Inflammatory macrophage (primary cell): ENCODE results near the gene TSR3.

Experiments
- DNase-seq, 2 donors: peaks; one replicate each; pipeline ENCODE4 v3.0.0-alpha.2; 2020 to 2022

TSR3 gene

DNA sequence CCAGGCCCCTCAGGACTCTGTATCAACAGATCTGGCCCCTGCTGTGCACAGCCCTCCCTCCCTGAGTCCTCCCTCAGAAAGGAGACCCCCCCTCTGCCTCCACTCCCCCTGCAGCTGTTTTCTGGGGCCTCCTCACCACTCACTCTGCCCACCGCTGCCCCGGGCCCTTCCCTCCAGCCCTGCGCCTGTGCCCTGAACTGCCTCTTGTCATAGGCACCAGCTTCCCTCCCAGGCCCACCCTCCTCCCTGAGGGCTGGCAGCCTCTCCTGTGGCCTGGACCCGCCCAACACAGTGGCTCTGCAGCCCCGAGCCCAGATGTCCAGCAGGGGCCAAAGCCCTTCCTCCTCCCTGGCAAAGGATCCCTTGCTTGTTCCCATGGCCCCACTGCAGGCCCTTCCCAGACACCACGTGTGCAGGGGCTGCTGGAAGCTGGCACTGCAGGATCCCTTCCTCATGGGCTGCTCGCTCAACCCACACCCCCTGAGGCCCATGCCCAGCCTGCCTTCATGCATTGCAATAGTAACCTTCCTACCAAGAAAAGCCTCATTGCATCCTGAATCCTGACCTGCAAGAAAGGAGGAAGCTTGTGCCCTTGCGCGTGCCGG lies 25.8 kb upstream of the TSR3 start:
- DNase-seq, result no peak

GRCh38 chr16:1375741-1376410 lies 24.2 kb upstream of the TSR3 start:
- no peak for DNase-seq

- no peak for DNase-seq
Observed at GRCh38 chr16:1375298-1375640, 23.6 kb upstream of the TSR3 start.

GRCh38 chr16:1374418-1375297 lies 23.0 kb upstream of the TSR3 start:
- no peak for DNase-seq

- DNase-seq, result no peak
Observed at GRCh38 chr16:1372292-1372950, 20.7 kb upstream of the TSR3 start.

GRCh38 chr16:1371054-1371978 lies 19.6 kb upstream of the TSR3 start:
- DNase-seq, result no peak

GRCh38 chr16:1367486-1368174 lies 16.0 kb upstream of the TSR3 start:
- no peak for DNase-seq

DNA sequence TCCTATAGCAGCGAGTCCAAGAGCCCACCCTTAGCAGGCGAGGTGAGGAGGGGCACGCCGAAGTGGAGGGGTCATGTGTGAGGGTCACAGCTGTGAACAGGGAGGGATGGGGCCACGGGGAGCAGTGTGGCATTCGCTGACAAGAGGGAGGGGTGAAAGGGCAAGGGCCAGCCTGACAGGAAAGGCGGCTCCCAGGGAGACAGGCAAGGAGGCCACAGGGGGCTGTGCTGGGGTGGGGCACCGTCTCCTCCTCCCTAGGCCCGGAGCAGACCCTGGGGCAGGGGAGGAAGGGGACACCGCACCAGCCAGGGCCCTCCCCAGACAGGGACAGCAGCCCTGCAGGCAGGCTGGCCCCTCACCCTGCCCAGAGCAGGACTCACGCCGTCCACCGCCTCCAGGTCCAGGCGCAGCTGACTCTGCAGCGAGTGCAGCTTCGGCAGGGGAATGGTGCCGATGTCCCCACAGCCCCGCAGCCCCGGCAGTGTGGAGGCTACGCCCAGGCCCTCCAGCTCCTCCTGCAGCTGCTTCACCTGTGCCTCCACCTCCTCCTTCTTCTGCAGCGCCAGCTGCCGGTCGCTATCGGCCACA lies 15.1 kb upstream of the TSR3 start:
- DNase-seq, result no peak

DNA sequence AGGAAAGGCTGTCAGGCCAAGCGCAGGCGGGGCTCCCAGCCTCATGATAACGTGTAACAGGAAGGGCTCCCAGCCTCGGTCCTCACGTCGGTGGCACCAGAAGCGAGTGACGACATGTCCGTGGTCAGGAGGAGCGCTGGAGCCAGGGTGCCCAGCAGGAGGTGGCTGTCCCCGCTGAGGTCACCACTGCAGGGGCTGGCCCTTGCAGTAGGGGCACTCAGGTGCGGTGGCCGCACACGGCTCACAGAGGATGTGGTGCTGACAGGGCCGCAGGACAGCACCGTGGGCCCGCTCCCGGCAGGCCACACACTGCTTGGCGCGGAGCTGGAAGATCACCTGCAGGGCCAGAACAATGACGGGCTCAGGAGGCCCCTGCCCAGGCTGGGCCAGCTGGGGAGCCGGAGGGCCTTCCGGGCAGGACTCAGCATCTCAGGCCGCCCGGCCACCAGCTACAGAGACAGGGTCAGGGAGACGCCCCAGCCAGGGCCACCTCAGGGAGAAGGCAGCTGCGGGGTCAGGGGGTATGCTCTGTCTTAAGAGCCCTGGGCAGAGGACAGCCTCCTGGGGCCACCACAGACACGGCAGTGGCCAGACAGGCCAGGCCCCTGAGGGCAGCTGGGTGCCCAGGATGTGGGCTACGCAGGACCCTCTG lies 14.5 kb upstream of the TSR3 start:
- DNase-seq, result no peak

DNA sequence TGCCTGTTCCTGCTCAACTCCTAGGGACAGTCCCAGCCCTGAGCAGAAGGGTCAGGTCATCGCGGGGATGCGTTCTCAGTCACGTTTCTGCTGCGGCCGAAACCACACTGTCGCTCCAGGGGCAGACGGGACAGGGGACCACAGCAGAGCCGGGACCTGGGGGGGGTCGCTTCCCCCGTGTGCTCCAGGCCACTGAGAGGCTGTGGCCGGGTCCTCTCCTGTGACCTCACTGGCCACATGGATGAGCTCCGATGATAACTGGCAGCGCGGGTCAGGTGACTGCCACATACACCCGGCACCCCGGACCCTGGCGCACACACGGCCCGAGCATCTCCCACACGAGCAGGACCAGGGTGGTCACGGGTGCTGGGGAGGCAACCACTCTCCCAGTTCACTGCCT lies 12.8 kb upstream of the TSR3 start:
- DNase-seq, result no peak

- peak; percentile 35 to 57 for DNase-seq
Observed at GRCh38 chr16:1363501-1364041, 11.9 kb upstream of the TSR3 start.

- no peak for DNase-seq
Observed at GRCh38 chr16:1362807-1363206, 11.1 kb upstream of the TSR3 start.

GRCh38 chr16:1361685-1362360 lies 10.1 kb upstream of the TSR3 start:
- no peak for DNase-seq

DNA sequence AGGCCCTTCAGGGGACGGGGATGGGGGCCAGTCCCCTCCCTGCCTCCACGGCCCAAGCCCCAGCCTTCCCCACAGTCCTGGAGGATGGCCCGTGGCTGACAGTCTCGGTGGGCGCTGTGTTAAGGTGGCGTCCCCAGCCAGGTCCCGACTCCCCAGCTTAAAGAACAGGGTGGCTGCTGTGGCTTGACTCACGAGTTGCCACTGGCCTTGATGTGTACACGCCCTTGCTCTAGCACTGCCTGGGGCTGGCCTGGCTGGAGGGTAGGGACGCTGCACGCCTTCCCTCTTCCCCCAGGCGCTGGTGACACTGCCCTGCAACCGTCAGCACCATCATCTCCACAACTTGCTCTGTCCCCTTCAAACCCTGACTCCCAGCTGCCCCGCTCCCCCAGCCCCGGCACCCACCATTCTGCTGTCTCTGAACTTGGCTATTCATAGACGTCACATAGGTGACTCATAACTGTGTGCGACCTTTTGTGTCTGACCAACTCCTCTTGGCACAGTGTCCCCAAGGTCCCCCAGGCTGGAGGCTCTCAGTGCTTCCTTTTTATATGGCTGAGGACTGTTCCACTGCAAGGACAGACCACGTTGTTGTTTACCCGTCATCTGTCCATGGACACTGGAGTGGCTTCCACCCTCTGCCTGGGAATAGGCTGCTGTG lies 6.4 kb upstream of the TSR3 start:
- DNase-seq, result peak; percentile 10 to 44

DNA sequence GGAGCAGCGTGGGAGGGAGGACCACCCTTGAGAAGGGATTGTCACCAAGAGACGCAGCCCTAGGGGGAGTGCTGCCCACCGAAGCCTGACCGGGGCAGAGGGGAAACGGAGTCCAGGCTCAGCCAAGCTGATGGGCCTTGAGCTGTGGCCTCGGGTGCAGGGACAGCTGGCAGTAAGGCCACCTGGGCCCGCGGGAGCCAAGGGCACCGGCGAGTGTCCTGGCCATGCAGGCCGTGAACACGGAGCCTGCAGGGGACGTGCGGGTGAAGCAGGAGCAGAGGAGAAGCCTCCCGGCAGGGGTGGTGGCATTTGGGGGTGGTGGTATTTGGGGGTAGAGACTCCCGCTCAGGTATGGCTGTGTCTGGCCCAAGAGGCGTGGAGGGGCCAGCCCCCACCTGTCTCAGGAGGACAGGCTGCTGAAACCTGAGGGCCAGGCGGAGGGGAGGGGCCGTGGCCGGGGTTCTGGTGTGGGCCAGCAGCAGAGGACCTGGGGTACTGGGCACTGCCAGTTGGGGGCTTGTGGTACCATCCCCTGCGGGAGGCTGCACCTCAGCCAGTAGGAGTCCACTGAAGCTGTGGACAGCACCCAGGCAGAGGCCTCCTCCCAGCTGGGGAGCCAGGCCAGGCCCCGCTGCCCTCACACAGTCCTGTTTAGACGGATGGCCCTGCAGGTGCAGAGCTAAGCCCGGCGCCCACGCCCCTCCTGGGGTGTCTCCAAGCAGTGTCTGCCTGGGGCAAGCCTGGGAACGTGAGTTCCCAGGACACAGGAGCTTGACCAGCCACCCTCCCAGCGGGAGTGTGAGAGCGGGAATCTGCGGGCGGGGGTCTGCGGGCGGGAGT lies 4.6 kb upstream of the TSR3 start:
- no peak for DNase-seq

GRCh38 chr16:1355591-1355990 lies 3.9 kb upstream of the TSR3 start:
- no peak for DNase-seq

DNA sequence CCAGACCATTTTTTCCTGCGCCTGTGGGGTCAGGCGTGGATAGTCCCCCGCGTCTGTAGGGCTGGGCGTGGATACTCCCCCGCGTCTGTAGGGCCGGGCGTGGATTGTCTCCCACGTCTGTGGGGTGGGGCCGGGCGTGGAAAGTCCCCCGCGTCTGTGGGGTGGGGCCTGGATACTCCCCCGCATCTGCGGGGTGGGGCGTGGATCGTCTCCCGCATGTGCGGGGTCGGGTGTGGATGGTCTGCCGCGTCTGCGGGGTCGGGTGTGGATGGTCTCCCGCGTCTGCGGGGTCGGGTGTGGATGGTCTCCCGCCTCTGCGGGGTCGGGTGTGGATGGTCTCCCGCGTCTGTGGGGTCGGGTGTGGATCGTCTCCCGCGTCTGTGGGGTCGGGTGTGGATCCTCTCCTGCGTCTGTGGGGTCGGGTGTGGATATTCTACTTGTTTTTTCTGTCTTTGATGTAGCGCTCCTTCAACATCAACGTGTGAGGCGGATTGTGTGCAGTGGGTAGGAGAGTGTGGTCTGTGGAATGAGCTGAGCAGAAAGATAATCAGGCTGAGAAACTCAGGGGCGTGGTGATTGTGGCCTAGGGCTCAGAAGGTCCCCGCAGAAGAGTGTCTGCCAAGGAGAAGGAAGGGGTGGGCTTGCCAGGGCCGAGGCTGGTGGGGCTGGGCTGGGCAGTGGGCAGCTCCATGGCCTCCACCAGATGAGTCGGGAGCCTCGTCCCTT lies 3.3 kb upstream of the TSR3 start:
- DNase-seq, result no peak

- peak in 1 of 2 donors; percentile 31 for DNase-seq
Observed at GRCh38 chr16:1351215-1351581, 480 bp downstream of the TSR3 start.
